Measurements from ENCODE around the gene SLC7A14.

DNA sequence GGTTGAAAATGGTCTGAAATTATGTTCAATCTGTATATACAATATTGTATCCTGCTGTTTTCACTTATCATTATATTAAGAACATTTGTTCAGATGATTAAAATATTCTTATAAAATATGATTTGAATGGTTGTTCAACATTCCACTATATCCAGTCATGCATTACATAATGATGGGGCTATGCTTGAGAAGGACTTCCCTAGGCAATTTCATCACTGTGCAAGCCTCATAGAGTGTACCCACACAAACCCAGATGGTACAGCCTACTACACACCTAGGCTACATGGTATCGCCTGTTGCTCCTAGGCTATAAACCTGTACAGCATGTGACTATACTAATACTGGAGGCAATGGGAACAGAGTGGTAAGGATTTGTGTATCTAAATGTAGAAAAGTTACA is 30.5 kb downstream of the SLC7A14 start:
- TF ChIP-seq SMARCA5 (IDR thresholded peaks at IDR 0.05) (no peak), EZH2 (IDR thresholded peaks at IDR 0.05; ENCODE audit: borderline replicate concordance, control insufficient read depth, low read depth, low read length) (no peak), POLR2AphosphoS5 (IDR thresholded peaks at IDR 0.05; ENCODE audit: low read length) (no peak), TARDBP (IDR thresholded peaks at IDR 0.05; ENCODE audit: borderline replicate concordance) (no peak)
- TF ChIP-seq, protein P1, sequence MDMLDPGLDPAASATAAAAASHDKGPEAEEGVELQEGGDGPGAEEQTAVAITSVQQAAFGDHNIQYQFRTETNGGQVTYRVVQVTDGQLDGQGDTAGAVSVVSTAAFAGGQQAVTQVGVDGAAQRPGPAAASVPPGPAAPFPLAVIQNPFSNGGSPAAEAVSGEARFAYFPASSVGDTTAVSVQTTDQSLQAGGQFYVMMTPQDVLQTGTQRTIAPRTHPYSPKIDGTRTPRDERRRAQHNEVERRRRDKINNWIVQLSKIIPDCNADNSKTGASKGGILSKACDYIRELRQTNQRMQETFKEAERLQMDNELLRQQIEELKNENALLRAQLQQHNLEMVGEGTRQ (IDR thresholded peaks at IDR 0.05; ENCODE audit: borderline replicate concordance, low read depth, low read length) = no peak
- TF ChIP-seq, protein P2, sequence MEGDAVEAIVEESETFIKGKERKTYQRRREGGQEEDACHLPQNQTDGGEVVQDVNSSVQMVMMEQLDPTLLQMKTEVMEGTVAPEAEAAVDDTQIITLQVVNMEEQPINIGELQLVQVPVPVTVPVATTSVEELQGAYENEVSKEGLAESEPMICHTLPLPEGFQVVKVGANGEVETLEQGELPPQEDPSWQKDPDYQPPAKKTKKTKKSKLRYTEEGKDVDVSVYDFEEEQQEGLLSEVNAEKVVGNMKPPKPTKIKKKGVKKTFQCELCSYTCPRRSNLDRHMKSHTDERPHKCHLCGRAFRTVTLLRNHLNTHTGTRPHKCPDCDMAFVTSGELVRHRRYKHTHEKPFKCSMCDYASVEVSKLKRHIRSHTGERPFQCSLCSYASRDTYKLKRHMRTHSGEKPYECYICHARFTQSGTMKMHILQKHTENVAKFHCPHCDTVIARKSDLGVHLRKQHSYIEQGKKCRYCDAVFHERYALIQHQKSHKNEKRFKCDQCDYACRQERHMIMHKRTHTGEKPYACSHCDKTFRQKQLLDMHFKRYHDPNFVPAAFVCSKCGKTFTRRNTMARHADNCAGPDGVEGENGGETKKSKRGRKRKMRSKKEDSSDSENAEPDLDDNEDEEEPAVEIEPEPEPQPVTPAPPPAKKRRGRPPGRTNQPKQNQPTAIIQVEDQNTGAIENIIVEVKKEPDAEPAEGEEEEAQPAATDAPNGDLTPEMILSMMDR (IDR thresholded peaks at IDR 0.05 in 2 of 3, conservative IDR thresholded peaks at IDR 0.05 in 1 of 3; ENCODE audit: control insufficient read depth in 2 of 3, extremely low read depth in 1 of 3, insufficient read depth in 1 of 3, low read depth in 3 of 3, low read length in 3 of 3) = no peak
- TF ChIP-seq, protein P3, sequence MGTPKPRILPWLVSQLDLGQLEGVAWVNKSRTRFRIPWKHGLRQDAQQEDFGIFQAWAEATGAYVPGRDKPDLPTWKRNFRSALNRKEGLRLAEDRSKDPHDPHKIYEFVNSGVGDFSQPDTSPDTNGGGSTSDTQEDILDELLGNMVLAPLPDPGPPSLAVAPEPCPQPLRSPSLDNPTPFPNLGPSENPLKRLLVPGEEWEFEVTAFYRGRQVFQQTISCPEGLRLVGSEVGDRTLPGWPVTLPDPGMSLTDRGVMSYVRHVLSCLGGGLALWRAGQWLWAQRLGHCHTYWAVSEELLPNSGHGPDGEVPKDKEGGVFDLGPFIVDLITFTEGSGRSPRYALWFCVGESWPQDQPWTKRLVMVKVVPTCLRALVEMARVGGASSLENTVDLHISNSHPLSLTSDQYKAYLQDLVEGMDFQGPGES (IDR thresholded peaks at IDR 0.05) = no peak
